OCI-LY7 (cell line): ENCODE results near the gene MPPED2. TPM values are rescaled to one million over a fixed set of nuclear protein-coding genes. Genes with fewer than 3 reads are reported as not detected.

Experiments
- Bru-seq: library from RNA; stranded (reverse); fragments of 400-500 nt; gene quantifications from one replicate; lab custom pipeline; 2021; lab: Mats Ljungman, UMichigan
- BruChase-seq, 2 experiments: library from RNA; stranded (reverse); fragments of 400-500 nt; gene quantifications; one replicate each; lab custom pipeline; 2021; lab: Mats Ljungman, UMichigan
- BruUV-seq: library from RNA; stranded (reverse); fragments of 400-500 nt; replicated peaks from 2 replicates; lab custom pipeline; 2021; lab: Mats Ljungman, UMichigan
- CTCF ChIA-PET: fragments of 300-600 bp; sonication (Branson Sonifier 250); formaldehyde crosslinking; loops from one replicate; lab custom pipeline; 2022; ENCODE audit warnings: antibody characterized with exemption; ENCODE audit not compliant: unreplicated experiment; lab: Charles Lee
- POLR2A ChIA-PET: fragments of 300-600 bp; sonication (Branson Sonifier 250); formaldehyde crosslinking; loops from one replicate; lab custom pipeline; 2022; ENCODE audit warnings: antibody characterized with exemption; lab: Charles Lee
- DNase-seq: peaks from one replicate; pipeline ENCODE4 v3.0.0-alpha.2; 2015; ENCODE audit warnings: low spot score
- H2AFZ ChIP-seq: fragments of 200-600 bp; sonication (generic), shearing (Covaris generic); 2 replicates; pipeline ENCODE4 v1.6.1; 2014; ENCODE audit warnings: mild to moderate bottlenecking, antibody characterized with exemption, low read length, moderate library complexity
- H3K27ac ChIP-seq: fragments of 200-600 bp; sonication (generic); 2 replicates; pipeline ENCODE4 v1.5.1; 2014; ENCODE audit warnings: mixed run types, low read depth, mild to moderate bottlenecking, moderate library complexity, low read length, inconsistent platforms; ENCODE audit not compliant: poor library complexity, severe bottlenecking
- H3K36me3 ChIP-seq: fragments of 200-600 bp; sonication (generic); 2 replicates; pipeline ENCODE4 v1.6.1; 2014; ENCODE audit warnings: mild to moderate bottlenecking, antibody characterized with exemption, low read length, moderate library complexity, mixed read lengths; ENCODE audit not compliant: insufficient read depth
- H3K4me1 ChIP-seq: fragments of 200-600 bp; sonication (generic); 2 replicates; pipeline ENCODE4 v1.5.1; 2014; ENCODE audit warnings: mild to moderate bottlenecking, low read length; ENCODE audit not compliant: insufficient read depth, poor library complexity, severe bottlenecking
- H3K4me2 ChIP-seq: fragments of 200-600 bp; sonication (generic); 2 replicates; pipeline ENCODE4 v1.6.1; 2014; ENCODE audit warnings: mild to moderate bottlenecking, low read length
- H3K4me3 ChIP-seq: fragments of 200-600 bp; sonication (generic); 2 replicates; pipeline ENCODE4 v1.5.1; 2014; ENCODE audit warnings: mild to moderate bottlenecking, low read depth, low read length; ENCODE audit not compliant: poor library complexity, severe bottlenecking
- H3K79me2 ChIP-seq: fragments of 200-600 bp; sonication (generic); 2 replicates; pipeline ENCODE4 v1.6.1; 2016; ENCODE audit warnings: low read depth, mild to moderate bottlenecking, low read length, moderate library complexity, mixed read lengths; ENCODE audit not compliant: insufficient read depth
- H3K9me2 ChIP-seq: fragments of 200-600 bp; sonication (generic); 2 replicates; pipeline ENCODE4 v1.6.1; 2016; ENCODE audit warnings: mild to moderate bottlenecking, low read length, mixed read lengths; ENCODE audit not compliant: insufficient read depth
- H3K9me3 ChIP-seq: fragments of 200-600 bp; sonication (generic); 2 replicates; pipeline ENCODE4 v1.6.1; 2014; ENCODE audit warnings: mild to moderate bottlenecking, mixed run types, low read length, mixed read lengths
- H4K20me1 ChIP-seq: fragments of 200-600 bp; sonication (generic); 2 replicates; pipeline ENCODE4 v1.6.1; 2014; ENCODE audit warnings: mild to moderate bottlenecking, antibody characterized with exemption, low read length, moderate library complexity, mixed read lengths; ENCODE audit not compliant: insufficient read depth
- EZH2phosphoT487 ChIP-seq: fragments of 200-600 bp; sonication (generic); IDR thresholded peaks from 2 replicates; pipeline ENCODE4 v1.6.1; 2018; ENCODE audit warnings: low read depth, borderline replicate concordance, mild to moderate bottlenecking, mixed run types, antibody characterized with exemption, low read length, moderate library complexity, mixed read lengths
- intact Hi-C: fragments of 100-400 bp; cut with micrococcal nuclease; formaldehyde crosslinking; loops from one replicate; pipeline ENCODE4 v1.10.0; 2022; ENCODE audit not compliant: unreplicated experiment
- long read RNA-seq: library from polyadenylated mRNA; stranded (forward); transcript quantifications from one replicate; pipeline ENCODE4 v2.0.0, GENCODE V29; 2022
- total RNA-seq, 2 experiments: library from RNA; depleted of rRNA in 1 of 2; stranded (reverse); fragments of >200 nt in 1 of 2; shearing (Covaris generic) in 1 of 2; gene quantifications; 2 replicates each; pipeline ENCODE4 v1.2.3, GENCODE V29; 2014 to 2022
- TF ChIP-seq, protein P1 (sequence below): fragments of 200-600 bp; sonication (generic); conservative IDR thresholded peaks from 2 replicates; pipeline ENCODE4 v1.5.1; 2014; ENCODE audit warnings: mild to moderate bottlenecking, antibody characterized with exemption, low read length, moderate library complexity, mixed read lengths

The MPPED2 gene
- total RNA-seq (2014; rRNA removed; shearing (Covaris generic)) (not detected in 2 replicates), total RNA-seq (2022) (not detected in 2 replicates), Bru-seq, nascent RNA (not detected), BruChase-seq, experiment 1, labeled RNA remaining after a 6-hour chase (not detected), BruChase-seq, experiment 2, labeled RNA remaining after a 2-hour chase (not detected)
- long read RNA-seq = 0 reads

GRCh38 chr11:30586251-30587144 lies at the start of gene MPPED2:
MPPED2 (minus strand) TSS chr11:30586353; CDS start chr11:30580373, 5,980 bp downstream.
- H3K36me3 ChIP-seq = no peaks in the 10 kb centered on the region
- H3K27ac ChIP-seq = no peak within 1 kb of the TSS
- POLR2A ChIA-PET = no interaction called here
- H3K4me3 ChIP-seq = no peak within 1 kb of the TSS
- no peak for DNase-seq
- no peak for TF ChIP-seq EZH2phosphoT487
- TF ChIP-seq, protein P1, sequence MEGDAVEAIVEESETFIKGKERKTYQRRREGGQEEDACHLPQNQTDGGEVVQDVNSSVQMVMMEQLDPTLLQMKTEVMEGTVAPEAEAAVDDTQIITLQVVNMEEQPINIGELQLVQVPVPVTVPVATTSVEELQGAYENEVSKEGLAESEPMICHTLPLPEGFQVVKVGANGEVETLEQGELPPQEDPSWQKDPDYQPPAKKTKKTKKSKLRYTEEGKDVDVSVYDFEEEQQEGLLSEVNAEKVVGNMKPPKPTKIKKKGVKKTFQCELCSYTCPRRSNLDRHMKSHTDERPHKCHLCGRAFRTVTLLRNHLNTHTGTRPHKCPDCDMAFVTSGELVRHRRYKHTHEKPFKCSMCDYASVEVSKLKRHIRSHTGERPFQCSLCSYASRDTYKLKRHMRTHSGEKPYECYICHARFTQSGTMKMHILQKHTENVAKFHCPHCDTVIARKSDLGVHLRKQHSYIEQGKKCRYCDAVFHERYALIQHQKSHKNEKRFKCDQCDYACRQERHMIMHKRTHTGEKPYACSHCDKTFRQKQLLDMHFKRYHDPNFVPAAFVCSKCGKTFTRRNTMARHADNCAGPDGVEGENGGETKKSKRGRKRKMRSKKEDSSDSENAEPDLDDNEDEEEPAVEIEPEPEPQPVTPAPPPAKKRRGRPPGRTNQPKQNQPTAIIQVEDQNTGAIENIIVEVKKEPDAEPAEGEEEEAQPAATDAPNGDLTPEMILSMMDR = no peak
- H4K20me1 ChIP-seq = no peaks in the 10 kb centered on the region
- no peaks in the 10 kb centered on the region for H3K9me2 ChIP-seq
- BruUV-seq = no TSS peak
- H2AFZ ChIP-seq = no peak within 1 kb of the TSS
- CTCF ChIA-PET = no interaction called here
- H3K4me1 ChIP-seq = no peaks in the 10 kb centered on the region
- intact Hi-C loops = loop anchor here (10.0 kb wide), 1 partner anchor 1438 kb away; no protein-coding TSS in a partner anchor
- no peaks in the 10 kb centered on the region for H3K9me3 ChIP-seq
- H3K79me2 ChIP-seq = no peaks in the 10 kb centered on the region
- H3K4me2 ChIP-seq = no peak within 1 kb of the TSS

DNA sequence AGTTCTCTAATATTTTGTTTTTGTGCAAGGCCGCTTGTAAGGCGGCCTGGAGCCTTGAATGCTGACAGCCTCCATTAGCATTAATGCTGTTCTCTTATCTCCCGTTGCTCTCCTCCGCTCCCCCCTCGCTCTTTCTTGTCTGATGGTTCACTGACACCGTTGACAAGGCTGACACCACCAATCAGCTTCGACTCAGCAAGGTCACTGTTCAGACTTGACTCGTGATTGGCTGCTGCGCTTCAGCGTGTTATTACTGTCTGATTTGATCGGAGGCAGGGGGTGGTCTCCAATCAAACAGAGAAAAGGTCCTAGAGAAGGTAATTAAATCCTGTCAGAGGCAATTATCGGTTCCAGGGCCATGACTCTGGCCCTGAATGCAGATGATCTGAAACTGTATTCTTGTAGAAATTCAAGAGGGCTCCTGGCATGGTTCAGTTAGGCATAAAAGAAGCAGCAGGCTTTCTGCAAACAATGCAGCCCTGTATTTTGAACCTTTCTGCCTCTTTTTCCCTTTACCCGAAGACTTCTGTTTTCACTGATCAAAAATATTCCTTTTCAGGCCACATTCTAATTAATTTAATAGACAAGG lies 49.3 kb upstream of the MPPED2 start:
- intact Hi-C loops = no loop called here
- CTCF ChIA-PET = no interaction called here

More for the DNA sequence above, 49.3 kb upstream of the MPPED2 start:
- POLR2A ChIA-PET = no interaction called here
- Histone ChIP-seq H3K79me2 (no peaks in the 10 kb centered on the region), H3K36me3 (no peaks in the 10 kb centered on the region), H3K9me2 (no peaks in the 10 kb centered on the region), H3K4me2 (no peak overlapping the region), H2AFZ (no peak overlapping the region), H3K9me3 (no peaks in the 10 kb centered on the region), H3K4me1 (no peaks in the 10 kb centered on the region), H3K4me3 (no peak overlapping the region), H3K27ac (no peak overlapping the region), H4K20me1 (no peaks in the 10 kb centered on the region)
- DNase-seq = no peak
- TF ChIP-seq, protein P1 = no peak
- no peak for TF ChIP-seq EZH2phosphoT487
- no TSS peak for BruUV-seq
